Measurements from ENCODE around the gene SIT1.

Gene SIT1

DNA sequence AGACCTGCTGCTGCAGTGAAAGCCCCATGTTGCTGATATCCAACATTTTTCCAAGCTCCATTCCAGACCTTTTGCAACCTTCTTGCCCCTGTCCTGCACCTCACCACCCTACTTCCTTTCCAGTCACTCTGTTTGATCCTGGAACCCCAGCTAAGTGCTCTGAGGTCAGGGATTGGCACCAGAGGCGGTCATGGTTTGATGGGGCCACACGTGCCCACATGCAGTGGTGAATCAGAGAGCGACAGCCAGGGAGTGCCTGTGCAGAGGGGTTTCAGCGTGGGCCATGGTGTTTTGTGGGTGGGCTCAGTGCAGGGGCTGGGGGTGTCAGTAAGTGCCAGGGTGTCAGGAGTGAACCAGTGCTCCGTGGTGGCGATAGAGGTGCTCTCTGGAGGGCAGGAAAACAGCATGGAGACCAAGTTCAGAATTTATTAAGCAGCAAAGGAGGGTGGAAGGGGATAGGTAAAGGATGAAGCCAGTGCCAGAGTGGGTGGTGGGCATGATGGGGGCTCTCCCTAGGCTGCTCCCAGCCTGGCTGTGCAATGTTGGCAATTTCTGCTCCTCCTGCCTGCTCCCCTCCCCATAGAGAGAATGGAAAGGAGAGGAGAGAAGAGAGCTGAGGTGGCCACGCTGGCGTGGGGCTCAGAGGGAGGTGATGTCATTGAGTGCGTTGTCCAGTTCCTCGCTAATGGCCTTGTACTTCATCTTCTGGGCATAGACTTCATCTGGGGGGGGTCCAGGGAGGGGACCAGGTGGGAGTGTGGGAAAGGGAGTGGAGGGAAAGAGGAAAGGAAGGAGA, 32.0 kb upstream of the SIT1 start:
- DNase-seq (ENCODE audit: low spot score): no peak

DNA sequence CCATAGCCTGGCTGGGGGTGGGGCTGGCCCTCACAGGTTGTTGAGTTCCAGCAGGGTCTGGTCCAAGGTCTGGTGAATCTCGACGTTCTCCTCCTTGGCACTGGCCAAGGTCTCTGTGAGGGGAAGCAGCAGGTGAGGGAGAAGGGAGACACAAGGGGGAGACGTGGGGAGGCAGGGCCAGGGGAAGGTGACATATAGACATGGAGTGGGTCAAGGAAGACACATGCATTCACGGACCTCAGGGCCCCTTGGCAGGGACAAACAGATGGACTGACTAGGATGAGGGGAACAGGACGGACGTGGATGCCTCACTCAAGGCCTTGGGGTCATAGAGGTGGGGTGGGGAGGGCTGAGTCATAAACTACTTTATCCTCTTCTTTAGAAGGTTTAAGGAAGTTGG, 31.3 kb upstream of the SIT1 start:
- no peak for DNase-seq (ENCODE audit: low spot score)

DNA sequence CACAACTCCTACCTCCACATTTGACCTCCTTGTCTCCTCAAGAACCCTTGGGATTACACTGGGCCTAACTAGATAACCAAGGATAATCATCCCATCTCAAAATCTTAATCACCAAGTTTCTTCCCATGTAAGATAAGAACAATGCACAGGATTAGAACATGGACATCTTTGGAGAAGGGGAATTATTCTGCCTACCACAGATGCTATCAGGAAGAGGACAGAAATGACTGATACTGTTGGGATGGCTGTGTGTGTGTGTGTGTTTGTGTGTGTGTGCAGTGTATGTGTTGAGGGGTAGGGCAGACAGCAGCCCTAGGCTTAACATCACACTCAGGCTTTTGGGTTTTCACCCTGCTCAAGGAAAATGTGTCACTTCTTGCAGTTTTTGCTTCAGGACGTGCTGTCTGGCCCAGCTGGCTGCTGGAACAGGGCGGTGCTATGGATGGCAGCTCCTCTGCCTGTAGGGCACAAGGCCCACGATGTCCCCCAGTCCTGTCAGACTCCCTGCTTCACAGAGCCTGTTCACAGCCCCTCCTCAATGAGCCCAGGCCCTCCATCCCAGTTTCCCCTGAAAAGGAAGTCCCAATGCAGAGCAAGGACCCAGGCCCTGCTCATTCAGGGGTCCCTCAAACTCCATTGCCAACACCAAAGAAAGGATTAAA, 30.7 kb upstream of the SIT1 start:
- DNase-seq (ENCODE audit: low spot score): no peak

DNA sequence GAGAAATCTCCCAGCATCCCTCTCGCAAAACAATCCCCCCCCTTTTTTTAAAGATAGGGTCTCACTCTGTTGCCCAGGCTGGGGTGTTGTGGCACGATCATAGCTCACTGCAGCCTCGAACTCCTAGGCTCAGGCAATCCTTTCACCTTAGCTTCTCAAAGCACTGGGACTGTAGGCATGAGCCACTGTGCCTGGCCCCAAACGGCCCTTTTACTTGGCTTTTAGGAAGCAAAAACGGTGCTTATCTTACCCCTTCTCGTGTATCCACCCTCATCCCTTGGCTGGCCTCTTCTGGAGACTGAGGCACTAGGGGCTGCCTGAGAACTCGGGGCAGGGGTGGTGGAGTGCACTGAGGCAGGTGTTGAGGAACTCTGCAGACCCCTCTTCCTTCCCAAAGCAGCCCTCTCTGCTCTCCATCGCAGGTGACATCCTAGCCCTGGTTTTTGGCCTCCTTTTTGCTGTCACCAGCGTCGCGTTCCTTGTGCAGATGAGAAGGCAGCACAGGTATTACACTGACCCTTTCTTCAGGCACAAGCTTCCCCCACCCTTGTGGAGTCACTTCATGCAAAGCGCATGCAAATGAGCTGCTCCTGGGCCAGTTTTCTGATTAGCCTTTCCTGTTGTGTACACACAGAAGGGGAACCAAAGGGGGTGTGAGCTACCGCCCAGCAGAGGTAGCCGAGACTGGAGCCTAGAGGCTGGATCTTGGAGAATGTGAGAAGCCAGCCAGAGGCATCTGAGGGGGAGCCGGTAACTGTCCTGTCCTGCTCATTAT, 29.8 kb upstream of the SIT1 start:
- DNase-seq (ENCODE audit: low spot score): peak; percentile 58

DNA sequence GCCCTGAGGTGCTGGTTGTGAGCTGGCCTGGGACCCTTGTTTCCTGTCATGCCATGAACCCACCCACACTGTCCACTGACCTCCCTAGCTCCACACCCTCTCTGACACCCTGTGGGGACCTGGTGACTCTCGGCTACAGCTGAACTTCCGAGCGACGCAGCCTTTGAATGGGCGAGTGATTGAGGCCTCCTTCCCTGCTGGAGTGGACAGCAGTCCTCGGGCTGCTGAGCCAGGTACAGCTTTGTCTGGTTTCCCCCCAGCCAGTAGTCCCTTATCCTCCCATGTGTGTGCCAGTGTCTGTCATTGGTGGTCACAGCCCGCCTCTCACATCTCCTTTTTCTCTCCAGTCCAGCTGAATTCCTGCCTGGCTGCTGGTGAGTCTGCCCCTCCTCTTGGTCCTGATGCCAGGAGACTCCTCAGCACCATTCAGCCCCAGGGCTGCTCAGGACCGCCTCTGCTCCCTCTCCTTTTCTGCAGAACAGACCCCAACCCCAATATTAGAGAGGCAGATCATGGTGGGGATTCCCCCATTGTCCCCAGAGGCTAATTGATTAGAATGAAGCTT, 29.1 kb upstream of the SIT1 start:
- no peak for DNase-seq (ENCODE audit: low spot score)

DNA sequence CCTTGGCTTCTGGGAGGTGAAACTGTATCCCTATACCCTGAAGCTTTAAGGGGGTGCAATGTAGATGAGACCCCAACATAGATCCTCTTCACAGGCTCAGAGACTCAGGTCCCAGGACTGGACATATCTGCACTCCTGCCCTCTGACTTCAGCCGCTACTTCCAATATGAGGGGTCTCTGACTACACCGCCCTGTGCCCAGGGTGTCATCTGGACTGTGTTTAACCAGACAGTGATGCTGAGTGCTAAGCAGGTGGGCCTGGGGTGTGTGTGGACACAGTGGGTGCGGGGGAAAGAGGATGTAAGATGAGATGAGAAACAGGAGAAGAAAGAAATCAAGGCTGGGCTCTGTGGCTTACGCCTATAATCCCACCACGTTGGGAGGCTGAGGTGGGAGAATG, 28.4 kb upstream of the SIT1 start:
- no peak for DNase-seq (ENCODE audit: low spot score)

DNA sequence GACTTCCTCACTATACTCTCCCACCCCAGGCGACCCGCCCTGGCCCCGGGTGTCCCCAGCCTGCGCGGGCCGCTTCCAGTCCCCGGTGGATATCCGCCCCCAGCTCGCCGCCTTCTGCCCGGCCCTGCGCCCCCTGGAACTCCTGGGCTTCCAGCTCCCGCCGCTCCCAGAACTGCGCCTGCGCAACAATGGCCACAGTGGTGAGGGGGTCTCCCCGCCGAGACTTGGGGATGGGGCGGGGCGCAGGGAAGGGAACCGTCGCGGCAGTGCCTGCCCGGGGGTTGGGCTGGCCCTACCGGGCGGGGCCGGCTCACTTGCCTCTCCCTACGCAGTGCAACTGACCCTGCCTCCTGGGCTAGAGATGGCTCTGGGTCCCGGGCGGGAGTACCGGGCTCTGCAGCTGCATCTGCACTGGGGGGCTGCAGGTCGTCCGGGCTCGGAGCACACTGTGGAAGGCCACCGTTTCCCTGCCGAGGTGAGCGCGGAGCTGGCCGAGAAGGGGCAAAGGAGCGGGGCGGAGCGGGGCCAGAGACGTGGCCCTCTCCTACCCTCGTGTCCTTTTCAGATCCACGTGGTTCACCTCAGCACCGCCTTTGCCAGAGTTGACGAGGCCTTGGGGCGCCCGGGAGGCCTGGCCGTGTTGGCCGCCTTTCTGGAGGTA, 25.1 kb upstream of the SIT1 start:
- peak; percentile 95 for DNase-seq (ENCODE audit: low spot score)

DNA sequence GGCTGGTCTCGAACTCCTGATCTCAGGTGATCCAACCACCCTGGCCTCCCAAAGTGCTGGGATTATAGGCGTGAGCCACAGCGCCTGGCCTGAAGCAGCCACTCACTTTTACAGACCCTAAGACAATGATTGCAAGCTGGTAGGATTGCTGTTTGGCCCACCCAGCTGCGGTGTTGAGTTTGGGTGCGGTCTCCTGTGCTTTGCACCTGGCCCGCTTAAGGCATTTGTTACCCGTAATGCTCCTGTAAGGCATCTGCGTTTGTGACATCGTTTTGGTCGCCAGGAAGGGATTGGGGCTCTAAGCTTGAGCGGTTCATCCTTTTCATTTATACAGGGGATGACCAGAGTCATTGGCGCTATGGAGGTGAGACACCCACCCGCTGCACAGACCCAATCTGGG, 24.5 kb upstream of the SIT1 start:
- no peak for DNase-seq (ENCODE audit: low spot score)

DNA sequence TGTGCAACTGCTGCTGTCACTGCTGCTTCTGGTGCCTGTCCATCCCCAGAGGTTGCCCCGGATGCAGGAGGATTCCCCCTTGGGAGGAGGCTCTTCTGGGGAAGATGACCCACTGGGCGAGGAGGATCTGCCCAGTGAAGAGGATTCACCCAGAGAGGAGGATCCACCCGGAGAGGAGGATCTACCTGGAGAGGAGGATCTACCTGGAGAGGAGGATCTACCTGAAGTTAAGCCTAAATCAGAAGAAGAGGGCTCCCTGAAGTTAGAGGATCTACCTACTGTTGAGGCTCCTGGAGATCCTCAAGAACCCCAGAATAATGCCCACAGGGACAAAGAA, 23.3 kb upstream of the SIT1 start:
- DNase-seq (ENCODE audit: low spot score): no peak

DNA sequence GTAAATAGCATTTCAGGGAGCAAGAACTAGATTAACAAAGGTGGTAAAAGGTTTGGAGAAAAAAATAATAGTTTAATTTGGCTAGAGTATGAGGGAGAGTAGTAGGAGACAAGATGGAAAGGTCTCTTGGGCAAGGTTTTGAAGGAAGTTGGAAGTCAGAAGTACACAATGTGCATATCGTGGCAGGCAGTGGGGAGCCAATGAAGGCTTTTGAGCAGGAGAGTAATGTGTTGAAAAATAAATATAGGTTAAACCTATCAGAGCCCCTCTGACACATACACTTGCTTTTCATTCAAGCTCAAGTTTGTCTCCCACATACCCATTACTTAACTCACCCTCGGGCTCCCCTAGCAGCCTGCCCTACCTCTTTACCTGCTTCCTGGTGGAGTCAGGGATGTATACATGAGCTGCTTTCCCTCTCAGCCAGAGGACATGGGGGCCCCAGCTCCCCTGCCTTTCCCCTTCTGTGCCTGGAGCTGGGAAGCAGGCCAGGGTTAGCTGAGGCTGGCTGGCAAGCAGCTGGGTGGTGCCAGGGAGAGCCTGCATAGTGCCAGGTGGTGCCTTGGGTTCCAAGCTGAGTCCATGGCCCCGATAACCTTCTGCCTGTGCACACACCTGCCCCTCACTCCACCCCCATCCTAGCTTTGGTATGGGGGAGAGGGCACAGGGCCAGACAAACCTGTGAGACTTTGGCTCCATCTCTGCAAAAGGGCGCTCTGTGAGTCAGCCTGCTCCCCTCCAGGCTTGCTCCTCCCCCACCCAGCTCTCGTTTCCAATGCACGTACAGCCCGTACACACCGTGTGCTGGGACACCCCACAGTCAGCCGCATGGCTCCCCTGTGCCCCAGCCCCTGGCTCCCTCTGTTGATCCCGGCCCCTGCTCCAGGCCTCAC, 22.6 kb upstream of the SIT1 start, which contains the start of gene CA9:
CA9 (plus strand) TSS at position 797 of the 893 bp plus-strand sequence; CDS start at position 829, 32 bp downstream.
- DNase-seq (ENCODE audit: low spot score): no peak

DNA sequence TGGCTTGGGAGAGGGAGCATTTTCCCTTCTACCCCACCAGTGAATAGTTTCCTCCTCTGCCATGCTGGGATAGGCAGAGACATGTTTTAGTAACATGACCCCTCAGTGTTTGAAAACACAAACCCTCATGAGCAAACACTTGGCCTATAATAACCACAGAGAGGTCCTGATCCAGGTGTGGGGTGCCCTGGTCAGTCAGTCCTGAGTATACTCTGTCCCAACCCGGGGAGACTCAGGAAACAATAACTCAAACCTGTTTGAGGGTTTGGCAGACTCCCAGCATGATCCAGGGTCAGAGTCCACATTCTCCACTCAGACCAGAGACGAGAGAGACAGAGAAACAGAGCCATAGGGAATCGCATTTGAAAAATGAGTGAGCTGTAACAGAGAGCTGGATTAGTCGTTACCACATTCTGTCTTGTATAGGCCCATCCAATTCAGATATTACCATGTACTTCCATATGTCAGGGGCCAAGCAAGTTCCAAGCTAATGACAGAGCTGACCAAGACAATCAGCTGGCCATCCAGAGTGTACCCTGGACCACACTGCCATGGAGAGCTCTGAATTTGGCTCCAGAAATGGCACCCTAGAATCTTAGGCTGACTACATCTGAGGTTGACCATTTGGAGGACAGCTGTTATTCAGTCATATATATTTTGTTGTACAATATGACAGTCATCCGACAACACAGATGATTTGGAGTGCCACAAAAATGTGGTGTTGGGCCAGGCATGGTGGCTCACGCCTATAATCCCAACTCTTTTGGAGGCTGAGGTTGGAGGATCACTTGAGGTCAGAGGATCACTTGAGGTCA, 18.8 kb upstream of the SIT1 start:
- DNase-seq (ENCODE audit: low spot score): no peak

DNA sequence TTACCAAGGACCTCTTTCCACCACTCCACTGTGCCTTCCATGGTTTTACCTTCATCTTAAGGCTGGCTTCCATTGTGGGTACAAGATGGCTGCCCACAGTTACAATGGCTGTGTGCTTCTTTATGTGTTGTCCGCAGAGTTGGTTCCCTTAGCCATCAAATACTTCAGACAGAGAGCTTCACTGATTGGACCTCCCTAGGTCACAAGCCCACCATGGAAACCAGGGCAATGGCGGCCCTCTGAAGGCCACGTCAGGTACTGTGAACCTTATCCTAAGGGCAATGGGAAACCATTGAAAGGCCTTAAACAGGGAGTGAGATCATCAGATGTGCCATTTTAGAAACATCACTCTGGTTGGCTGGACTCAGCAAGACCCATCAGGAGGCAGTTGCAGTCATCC, 17.2 kb upstream of the SIT1 start:
- DNase-seq (ENCODE audit: low spot score): no peak

DNA sequence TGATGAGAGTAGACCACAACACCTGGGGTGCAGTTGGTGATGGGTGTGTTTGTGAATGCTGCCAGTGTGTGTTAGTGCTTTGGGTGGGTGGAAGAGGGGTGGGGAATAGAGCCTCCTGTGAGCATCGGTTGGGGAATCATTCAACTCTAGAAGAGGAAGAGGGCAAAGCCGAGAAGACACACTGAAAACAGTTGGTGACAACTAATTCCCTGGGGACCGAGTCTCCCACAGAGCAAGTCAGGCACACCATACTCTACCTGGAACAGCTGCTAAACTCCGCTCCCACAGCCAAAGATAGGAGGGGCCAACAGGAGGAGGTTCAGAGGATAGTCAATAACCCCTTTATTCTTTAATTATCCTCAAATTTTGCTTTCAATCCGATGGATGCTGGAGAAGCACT, 15.8 kb upstream of the SIT1 start:
- DNase-seq (ENCODE audit: low spot score): no peak

DNA sequence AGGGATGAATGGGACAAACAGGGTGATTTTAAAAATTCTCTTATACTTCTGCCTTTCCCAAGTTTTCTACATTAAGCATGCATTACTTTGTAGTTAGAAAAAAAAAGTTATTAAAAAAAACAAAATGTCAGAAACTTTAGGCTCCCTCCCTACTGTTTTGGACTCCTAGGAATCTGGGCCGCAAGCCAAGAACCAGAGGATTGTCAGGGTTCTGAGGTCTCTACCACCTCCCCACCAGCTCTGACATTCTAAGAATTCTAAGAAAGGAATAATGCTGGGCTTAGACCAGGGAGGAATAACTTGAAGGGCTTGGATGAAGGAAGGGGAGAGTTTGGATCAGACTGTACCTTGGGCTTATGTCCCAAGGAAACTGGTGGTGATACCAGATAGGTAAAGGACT, 15.3 kb upstream of the SIT1 start:
- no peak for DNase-seq (ENCODE audit: low spot score)

DNA sequence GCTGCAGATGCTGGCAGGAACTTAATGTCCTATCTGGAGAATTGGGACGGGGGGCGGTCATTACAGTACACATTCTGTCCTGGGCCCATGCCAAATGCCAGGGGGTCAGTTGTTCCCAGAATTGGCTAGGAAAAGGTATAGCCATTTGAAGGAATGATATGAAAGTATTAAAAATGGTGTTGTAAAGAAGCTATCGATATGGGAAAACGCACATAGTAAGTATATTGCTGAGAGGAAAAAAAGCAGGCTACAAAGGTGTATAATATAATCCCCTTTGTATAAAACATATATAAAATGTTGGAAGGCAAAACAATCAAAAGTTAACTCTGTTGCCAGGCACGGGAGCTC, 14.7 kb upstream of the SIT1 start:
- no peak for DNase-seq (ENCODE audit: low spot score)

DNA sequence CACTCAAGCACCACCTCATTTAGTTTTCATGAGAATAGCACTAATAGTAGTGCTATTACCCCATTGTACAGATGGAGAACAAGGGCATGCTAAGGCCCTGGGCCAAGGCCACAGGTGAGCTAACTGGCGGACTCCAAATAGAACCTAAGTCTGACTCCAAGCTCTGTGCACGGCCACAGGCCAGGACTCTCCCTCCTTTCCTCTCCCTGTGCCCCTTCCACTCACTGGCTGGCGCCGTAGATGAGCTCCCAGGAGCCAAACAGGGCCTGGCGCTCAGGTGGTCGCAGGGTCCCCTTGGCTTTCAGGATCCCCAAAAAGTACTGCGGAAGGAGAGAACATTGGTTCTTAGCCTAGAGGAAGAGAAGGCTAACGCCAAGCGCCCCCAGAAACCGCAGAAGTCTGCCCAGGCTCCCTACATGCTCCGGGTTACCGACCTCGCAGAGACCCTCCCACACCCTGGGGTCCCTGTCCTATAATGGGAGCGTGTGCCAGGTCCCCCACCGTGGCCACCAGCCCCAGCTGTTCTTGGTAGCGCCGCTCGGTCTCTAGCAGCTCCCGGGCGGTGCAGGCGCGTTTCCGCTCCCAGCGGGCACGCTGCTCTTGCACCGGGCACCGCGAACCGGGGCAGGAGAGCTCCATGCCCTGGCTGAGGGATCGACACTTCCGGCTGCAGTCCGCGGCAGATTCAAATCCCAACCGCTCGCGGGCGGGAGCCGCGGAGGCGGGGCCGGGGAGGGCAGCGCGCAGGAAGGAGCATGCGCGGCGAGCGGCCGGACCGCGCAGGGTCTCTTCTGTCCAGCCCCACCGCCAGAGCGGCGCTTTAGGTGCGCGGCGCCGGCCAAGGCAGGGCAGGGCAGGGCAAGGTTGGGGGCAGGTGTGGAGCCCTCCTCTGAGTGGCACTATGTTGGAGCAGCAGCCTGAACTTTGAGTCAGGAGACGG, 14.1 kb upstream of the SIT1 start, which contains the start of gene ARHGEF39:
ARHGEF39 (minus strand) TSS at position 665 of the 940 bp plus-strand sequence; CDS start at position 639, 26 bp downstream.
- DNase-seq (ENCODE audit: low spot score): peak; percentile 96

DNA sequence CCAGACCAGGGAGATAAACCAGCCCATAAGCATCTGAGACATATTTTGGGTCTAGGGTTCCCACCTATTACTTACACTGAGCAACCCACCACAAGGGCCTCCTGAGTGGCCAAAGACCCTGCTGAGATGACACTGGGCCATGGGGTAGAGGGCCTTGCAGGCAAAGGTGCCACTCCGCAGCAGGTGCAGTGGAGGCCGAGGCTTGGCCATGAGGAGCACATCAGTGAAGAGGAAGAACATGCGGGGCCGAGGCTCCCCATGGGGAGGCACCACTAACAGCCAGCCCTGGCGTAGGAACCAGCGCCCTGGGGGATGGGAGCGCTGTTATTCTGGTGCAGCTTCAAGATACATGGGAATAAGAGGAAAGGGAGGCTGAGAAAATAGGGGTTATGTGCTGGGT, 11.7 kb upstream of the SIT1 start:
- DNase-seq (ENCODE audit: low spot score): no peak

DNA sequence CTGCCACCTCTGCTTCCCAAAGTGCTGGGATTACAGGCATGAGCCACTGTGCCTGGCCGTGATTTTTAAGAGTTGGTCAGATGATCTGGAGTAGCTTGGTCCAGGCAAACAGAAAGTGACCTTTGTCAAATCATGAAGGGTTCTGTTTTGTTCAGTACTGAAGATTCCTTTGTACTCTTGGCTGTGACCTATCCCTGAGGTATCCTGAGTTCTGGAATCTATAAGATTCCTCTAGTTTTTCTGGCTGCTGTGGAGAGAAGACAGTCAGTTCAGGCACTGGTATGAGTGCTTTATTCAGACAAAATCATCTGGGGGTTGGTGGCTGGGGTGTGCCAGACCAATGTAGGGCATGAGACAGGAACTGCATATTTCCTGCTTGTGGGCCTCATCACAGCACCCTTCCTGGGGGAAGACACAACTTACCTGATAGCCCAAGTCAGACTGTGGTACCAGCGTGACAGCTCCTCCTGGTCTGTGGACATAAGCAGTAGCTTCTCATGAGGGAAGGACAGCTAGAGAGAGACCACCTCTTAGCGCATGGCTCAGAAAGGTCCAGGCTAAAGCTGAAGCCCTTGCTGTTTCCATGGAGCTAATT, 11.1 kb upstream of the SIT1 start:
- DNase-seq (ENCODE audit: low spot score): no peak

DNA sequence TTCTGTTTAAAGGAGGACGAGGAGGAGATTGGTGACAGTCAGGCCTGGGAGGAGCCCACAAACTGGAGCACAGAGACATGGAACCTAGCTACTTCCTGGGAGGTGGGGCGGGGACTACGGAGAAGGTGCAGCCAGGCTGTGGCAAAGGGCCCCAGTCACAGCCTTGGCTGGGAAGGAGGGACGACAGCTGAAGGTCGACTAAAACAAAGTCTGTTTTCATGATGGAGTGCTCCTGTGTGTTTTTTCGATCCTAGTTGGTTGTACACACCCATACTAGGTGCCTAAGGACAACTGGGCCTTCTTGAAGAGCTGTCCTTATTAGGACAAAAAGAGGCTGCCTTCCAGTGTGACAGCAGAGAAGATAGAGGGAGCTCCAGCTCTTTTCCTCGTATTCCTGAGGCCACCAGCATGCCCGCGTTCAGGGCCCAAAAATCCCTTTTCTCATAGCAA, 10.3 kb upstream of the SIT1 start:
- DNase-seq (ENCODE audit: low spot score): no peak

All from iPS-NIHi11 (cell line).